Heart left ventricle (tissue), 16 donors: ENCODE data around the gene NSG1. TPM values are rescaled to one million over a fixed set of nuclear protein-coding genes. Genes with fewer than 3 reads are reported as not detected.
A peak's percentile ranks its signal among the peaks of the same experiment; 100 is the strongest.

Experiments
- ATAC-seq, 4 donors: fragments of 200-7000 bp; cut with Tn5 transposase; one replicate each; pipeline ENCODE4 v1.9.1; 2020 to 2022; ENCODE audit warnings: moderate library complexity in 4 of 4, mild to moderate bottlenecking in 3 of 4, moderate number of reproducible peaks in 1 of 4
- DNase-seq, 5 donors: peaks; one replicate each; pipeline ENCODE4 v3.0.0-alpha.2; 2020
- H3K27ac ChIP-seq, 12 donors: fragments of 200-600 bp; sonication (generic) in 4 of 12; one replicate each; pipeline versions ENCODE4 v1.5.0 to v1.8.0; 2016 to 2022; ENCODE audit warnings: mild to moderate bottlenecking in 2 of 12
- H3K27me3 ChIP-seq, 9 donors: fragments of 200-600 bp; sonication (generic) in 2 of 9; one replicate each; pipeline versions ENCODE4 v1.5.1 to v1.8.0; 2016 to 2022; ENCODE audit warnings: mild to moderate bottlenecking in 3 of 9
- H3K36me3 ChIP-seq, 9 donors: fragments of 200-600 bp; sonication (generic) in 2 of 9; one replicate each; pipeline versions ENCODE4 v1.5.0 to v1.8.0; 2018 to 2022; ENCODE audit warnings: mild to moderate bottlenecking in 2 of 9
- H3K4me1 ChIP-seq, 12 donors: fragments of 200-600 bp; sonication (generic) in 4 of 12; one replicate each; pipeline versions ENCODE4 v1.5.0 to v1.8.0; 2016 to 2022; ENCODE audit warnings: mild to moderate bottlenecking in 3 of 12
- H3K4me3 ChIP-seq, 12 donors: fragments of 200-600 bp; sonication (generic) in 4 of 12; one replicate each; pipeline versions ENCODE4 v1.5.0 to v1.8.0; 2017 to 2022; ENCODE audit warnings: mild to moderate bottlenecking in 9 of 12, moderate library complexity in 4 of 12
- H3K9me3 ChIP-seq, 12 donors: fragments of 200-600 bp; sonication (generic) in 4 of 12; one replicate each; pipeline versions ENCODE4 v1.5.0 to v1.8.0; 2016 to 2022; ENCODE audit warnings: mild to moderate bottlenecking in 1 of 12
- POLR2A ChIP-seq, 2 donors: fragments of 450-650 bp; IDR thresholded peaks; one replicate each; pipeline ENCODE4 v1.6.1; 2017; ENCODE audit warnings: antibody characterized with exemption in 2 of 2, mild to moderate bottlenecking in 2 of 2, moderate library complexity in 2 of 2
- WGBS, 4 donors: extraction: QIAGEN DNeasy Blood & Tissue Kit in 2 of 4; methylation state at CpG; one replicate each; pipeline versions ENCODE4 v1.1.5 to v1.1.7; 2013 to 2018; 5-methylcytosine and 5-hydroxymethylcytosine counted together
- intact Hi-C, 10 donors: fragments of 100-400 bp; cut with DNase I; formaldehyde crosslinking; loops; one replicate each; pipeline versions ENCODE4 v1.11.1 to v1.14.2; 2022
- polyA plus RNA-seq, 2 donors: library from polyadenylated mRNA; stranded (reverse); fragments of 200-250 nt; gene quantifications; one replicate each; pipeline ENCODE4 v1.2.3, GENCODE V29; 2013
- total RNA-seq, 9 donors: library from RNA; depleted of rRNA in 2 of 9; stranded (reverse); fragments of >200 nt in 2 of 9; fragmentation: NEBNext Ultra II Directional in 3 of 9; extraction: Animal tissue kit (Norgen Biotek cat#: 25700) in 3 of 9; gene quantifications; one replicate each; pipeline versions ENCODE4 v1.1.0 to v1.2.4, GENCODE V29; 2016 to 2023
- TF ChIP-seq, protein P1 (sequence below), 12 donors: fragments of 200-600 bp; sonication (generic) in 4 of 12; IDR thresholded peaks; one replicate each; pipeline versions ENCODE4 v1.5.0 to v1.8.0; 2018 to 2022; ENCODE audit warnings: antibody characterized with exemption in 12 of 12, mild to moderate bottlenecking in 5 of 12
- donor health status: ischemic (EF 13 %, LVEDD 7.1; RV severe dilation, severe dysfunction).
- donor health status: healthy with polysubstance abuse.
- donor health status: DM: no; HTN: yes; CAD: no.
- donor health status: DM: no; HTN: no; CAD: no.
- donor health status: ischemic (EF 25% LVEDD 6.9; RV normal size, moderate dysfunction).
- donor health status: ischemic (EF 25% LVEDD 5.7; RV mildly dilated, moderate dysfunction).
- donor health status: healthy.
- donor health status: DM: yes; HTN: yes; CAD: no.
- donor health status: ischemic (EF 35%, LVEDD 5.7; RV mildly dilated, moderate dysfunction).
- donor health status: nonischemic (EF 11% LVEDD 7.7; RV severe dilation, severe dysfunction).
- donor health status: DM: yes; HTN: yes; CAD: no.
- donor health status: PGD.
- donor health status: ischemic (EF 29% LVEDD 5.4; RV normal size, mild dysfunction).
- donor health status: nonischemic (EF 23%, LVEDD 6.1; RV moderate dilation, normal function).

NSG1 gene
- total and polyA plus RNA-seq, 11 donors: 2.1 to 19.7 (median 3.4) TPM

DNA sequence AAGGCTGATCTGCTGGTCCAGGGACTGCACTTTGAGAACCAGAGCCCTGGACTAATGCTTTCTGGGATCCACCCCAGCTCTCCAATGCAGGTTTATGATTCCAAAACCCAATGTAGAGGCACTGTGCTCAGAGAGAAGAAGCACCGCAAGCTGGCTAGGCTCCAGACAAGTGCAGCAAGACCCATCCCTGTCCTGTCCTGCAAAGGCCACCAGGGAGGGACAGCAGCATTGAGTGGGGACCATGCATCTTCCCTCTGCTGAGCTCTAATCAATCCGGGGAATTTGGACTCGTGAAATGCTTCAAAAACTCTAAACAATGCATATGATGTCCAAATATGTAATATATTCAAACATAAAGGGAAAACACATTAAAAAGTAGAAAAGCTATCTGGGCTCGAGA is 10.8 kb upstream of the NSG1 start:
- H3K9me3 ChIP-seq: peaks cover 0 to 7% (median 0%) of the 10 kb centered on the region in 12 donors
- DNase-seq (no peak), ATAC-seq (no peak)
- peaks cover 0 to 3% (median 0%) of the 10 kb centered on the region in 12 donors for H3K4me1 ChIP-seq
- 61 to 85% (median 82%) methylated on average over 4 of the region's 4 CpGs for WGBS, 4 donors
- H3K27ac ChIP-seq: no peak overlapping the region
- intact Hi-C loops: no loop called here
- no peak overlapping the region for H3K4me3 ChIP-seq
- H3K36me3 ChIP-seq: no peaks in the 10 kb centered on the region
- TF ChIP-seq POLR2A (IDR thresholded peaks at IDR 0.05): no peak
- TF ChIP-seq, protein P1, sequence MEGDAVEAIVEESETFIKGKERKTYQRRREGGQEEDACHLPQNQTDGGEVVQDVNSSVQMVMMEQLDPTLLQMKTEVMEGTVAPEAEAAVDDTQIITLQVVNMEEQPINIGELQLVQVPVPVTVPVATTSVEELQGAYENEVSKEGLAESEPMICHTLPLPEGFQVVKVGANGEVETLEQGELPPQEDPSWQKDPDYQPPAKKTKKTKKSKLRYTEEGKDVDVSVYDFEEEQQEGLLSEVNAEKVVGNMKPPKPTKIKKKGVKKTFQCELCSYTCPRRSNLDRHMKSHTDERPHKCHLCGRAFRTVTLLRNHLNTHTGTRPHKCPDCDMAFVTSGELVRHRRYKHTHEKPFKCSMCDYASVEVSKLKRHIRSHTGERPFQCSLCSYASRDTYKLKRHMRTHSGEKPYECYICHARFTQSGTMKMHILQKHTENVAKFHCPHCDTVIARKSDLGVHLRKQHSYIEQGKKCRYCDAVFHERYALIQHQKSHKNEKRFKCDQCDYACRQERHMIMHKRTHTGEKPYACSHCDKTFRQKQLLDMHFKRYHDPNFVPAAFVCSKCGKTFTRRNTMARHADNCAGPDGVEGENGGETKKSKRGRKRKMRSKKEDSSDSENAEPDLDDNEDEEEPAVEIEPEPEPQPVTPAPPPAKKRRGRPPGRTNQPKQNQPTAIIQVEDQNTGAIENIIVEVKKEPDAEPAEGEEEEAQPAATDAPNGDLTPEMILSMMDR (IDR thresholded peaks at IDR 0.05): no peak
- H3K27me3 ChIP-seq: peaks cover 0 to 5% (median 0%) of the 10 kb centered on the region in 9 donors

DNA sequence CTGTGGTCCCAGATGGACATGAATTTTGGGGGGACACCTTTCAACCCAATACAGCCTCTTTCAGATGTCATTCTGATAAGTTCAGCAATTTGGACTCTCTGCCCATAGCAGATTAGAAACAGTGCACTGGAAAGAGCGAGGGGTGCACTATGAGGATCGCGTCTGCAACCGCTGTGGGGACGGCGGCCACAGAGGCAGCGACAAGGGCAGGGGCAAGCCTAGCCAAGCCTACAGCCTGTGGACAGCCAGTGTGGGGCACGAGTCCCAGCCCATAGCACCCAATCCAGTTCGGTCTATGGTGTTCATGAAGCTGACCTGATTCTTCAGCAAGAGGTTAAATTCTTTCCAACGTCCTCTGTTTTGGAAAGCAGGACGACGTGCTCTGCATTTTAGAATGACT is 9.7 kb upstream of the NSG1 start:
- 76 to 85% (median 80%) methylated on average over 12 of the region's 12 CpGs for WGBS, 4 donors
- DNase-seq: no peak
- Histone ChIP-seq H3K36me3 (no peaks in the 10 kb centered on the region), H3K4me3 (no peak overlapping the region), H3K4me1 (peaks cover 0 to 3% (median 0%) of the 10 kb centered on the region in 12 donors), H3K9me3 (peaks cover 0 to 7% (median 0%) of the 10 kb centered on the region in 12 donors), H3K27ac (no peak overlapping the region), H3K27me3 (no peaks in the 10 kb centered on the region)
- intact Hi-C loops: no loop called here
- TF ChIP-seq POLR2A (IDR thresholded peaks at IDR 0.05): no peak
- TF ChIP-seq, protein P1 (IDR thresholded peaks at IDR 0.05): no peak
- no peak for ATAC-seq

DNA sequence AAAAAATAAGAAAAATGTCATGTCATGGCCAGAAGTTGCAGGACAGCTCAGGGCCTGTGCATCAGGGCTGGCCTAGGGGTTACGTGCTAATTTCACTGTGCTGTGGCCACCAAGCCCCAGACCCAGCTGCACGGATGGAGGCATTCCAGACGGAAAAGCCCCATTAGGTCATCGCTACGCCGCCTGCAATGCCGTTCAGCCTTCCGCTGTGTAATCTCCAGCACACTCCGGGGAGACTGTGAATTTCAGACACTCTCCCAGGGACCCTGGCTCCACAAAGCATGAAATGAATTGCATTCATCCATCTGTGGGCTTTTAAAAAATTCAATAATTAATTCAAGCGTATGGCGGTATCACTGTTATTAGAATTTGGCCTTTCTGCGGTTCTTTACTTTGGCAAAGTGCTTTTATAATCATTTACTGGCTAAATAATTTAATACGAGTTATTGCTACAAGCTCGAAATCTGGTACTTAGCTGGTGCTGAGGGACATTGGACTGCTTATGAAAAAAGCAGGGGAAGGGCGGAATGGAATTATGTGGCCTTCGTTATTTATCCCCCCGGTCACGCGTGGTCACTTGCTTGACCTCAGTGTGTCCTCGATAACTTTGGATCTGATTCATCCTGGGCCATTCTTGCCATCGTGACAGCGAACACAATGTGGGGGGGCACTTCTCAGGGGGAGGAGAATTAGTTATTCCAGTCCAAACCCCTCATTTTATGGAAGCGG is 9.0 kb upstream of the NSG1 start:
- peaks cover 0 to 5% (median 0%) of the 10 kb centered on the region in 12 donors for H3K4me1 ChIP-seq
- DNase-seq: peak in 3 of 5 donors; percentile 47 to 58 (median 56)
- H3K36me3 ChIP-seq: no peaks in the 10 kb centered on the region
- peaks cover 0 to 6% (median 0%) of the 10 kb centered on the region in 9 donors for H3K27me3 ChIP-seq
- intact Hi-C loops: no loop called here
- TF ChIP-seq, protein P1 (IDR thresholded peaks at IDR 0.05): no peak
- TF ChIP-seq POLR2A (IDR thresholded peaks at IDR 0.05): no peak
- no peak overlapping the region for H3K27ac ChIP-seq
- no peak overlapping the region for H3K4me3 ChIP-seq
- ATAC-seq: peak in 3 of 4 donors; percentile 52 to 77 (median 55)
- 62 to 66% (median 64%) methylated on average over 23 of the region's 23 CpGs for WGBS, 4 donors
- peaks cover 0 to 7% (median 0%) of the 10 kb centered on the region in 12 donors for H3K9me3 ChIP-seq

DNA sequence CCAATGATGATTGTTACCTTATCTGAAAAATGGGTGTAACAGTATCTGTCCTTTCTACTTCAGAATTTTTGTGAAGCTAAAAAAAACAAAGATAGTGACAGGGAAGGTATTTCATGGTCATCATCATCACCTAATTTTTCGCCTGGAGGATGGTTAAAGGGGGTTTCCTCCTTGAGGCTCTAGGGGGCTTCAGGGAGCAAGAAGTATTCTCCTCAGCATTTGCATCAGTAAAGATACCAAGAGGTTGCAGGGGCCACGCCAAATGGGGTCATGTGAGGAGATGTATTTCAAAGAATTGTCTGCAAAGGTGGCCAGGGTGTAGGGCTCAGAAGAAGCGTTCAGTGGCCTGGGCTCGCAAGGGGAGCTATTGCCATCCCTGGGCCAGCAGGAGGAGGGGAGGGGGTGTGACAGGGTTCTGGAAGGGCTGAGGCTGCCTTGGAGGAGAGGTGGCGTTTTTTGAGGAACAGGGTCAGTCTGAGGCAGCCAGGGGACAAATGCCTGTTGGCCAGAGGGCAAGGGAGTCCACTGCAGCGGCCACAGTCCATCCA is 7.3 kb upstream of the NSG1 start:
- TF ChIP-seq, protein P1 (IDR thresholded peaks at IDR 0.05): no peak
- no peak for TF ChIP-seq POLR2A (IDR thresholded peaks at IDR 0.05)
- no peak overlapping the region for H3K4me3 ChIP-seq
- H3K4me1 ChIP-seq: peaks cover 0 to 14% (median 0%) of the 10 kb centered on the region in 12 donors
- no peak overlapping the region for H3K27ac ChIP-seq
- intact Hi-C loops: no loop called here
- DNase-seq: no peak
- no peak for ATAC-seq
- H3K36me3 ChIP-seq: no peaks in the 10 kb centered on the region
- peaks cover 0 to 4% (median 0%) of the 10 kb centered on the region in 12 donors for H3K9me3 ChIP-seq
- peaks cover 0 to 6% (median 0%) of the 10 kb centered on the region in 9 donors for H3K27me3 ChIP-seq
- 57 to 70% (median 63%) methylated on average over 6 of the region's 6 CpGs for WGBS, 4 donors
